Measurements from ENCODE around the gene HS6ST2. TPM values are rescaled to one million over a fixed set of nuclear protein-coding genes. Genes with fewer than 3 reads are reported as not detected.

HS6ST2 gene
- total RNA-seq, 2 donors from 2014 or later = not detected

GRCh38 chrX:132940727-132941327 lies 17.6 kb downstream of the HS6ST2 start:
- no peaks in the 10 kb centered on the region for H3K27me3 ChIP-seq (replicated peaks; ENCODE audit: insufficient read depth)
- H3K36me3 ChIP-seq = no peaks in the 10 kb centered on the region
- TF ChIP-seq, protein P1, sequence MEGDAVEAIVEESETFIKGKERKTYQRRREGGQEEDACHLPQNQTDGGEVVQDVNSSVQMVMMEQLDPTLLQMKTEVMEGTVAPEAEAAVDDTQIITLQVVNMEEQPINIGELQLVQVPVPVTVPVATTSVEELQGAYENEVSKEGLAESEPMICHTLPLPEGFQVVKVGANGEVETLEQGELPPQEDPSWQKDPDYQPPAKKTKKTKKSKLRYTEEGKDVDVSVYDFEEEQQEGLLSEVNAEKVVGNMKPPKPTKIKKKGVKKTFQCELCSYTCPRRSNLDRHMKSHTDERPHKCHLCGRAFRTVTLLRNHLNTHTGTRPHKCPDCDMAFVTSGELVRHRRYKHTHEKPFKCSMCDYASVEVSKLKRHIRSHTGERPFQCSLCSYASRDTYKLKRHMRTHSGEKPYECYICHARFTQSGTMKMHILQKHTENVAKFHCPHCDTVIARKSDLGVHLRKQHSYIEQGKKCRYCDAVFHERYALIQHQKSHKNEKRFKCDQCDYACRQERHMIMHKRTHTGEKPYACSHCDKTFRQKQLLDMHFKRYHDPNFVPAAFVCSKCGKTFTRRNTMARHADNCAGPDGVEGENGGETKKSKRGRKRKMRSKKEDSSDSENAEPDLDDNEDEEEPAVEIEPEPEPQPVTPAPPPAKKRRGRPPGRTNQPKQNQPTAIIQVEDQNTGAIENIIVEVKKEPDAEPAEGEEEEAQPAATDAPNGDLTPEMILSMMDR (IDR thresholded peaks at IDR 0.05) = no peak
- DNase-seq (ENCODE audit: low spot score) (no peak), ATAC-seq (ENCODE audit: insufficient number of reproducible peaks, low FRiP score, low read depth) (no peak)
- no peaks in the 10 kb centered on the region for H3K9me3 ChIP-seq
- no peaks in the 10 kb centered on the region for H3K4me1 ChIP-seq (ENCODE audit: control insufficient read depth in 1 of 2, low read depth in 2 of 2)
- H3K27ac ChIP-seq = no peak overlapping the region
- no peak overlapping the region for H3K4me3 ChIP-seq

- no peaks in the 10 kb centered on the region for H3K27me3 ChIP-seq (replicated peaks; ENCODE audit: insufficient read depth)
- no peak overlapping the region for H3K27ac ChIP-seq
- no peak overlapping the region for H3K4me3 ChIP-seq
- TF ChIP-seq, protein P1 (IDR thresholded peaks at IDR 0.05) = no peak
- ATAC-seq (ENCODE audit: insufficient number of reproducible peaks, low FRiP score, low read depth) = no peak
- no peaks in the 10 kb centered on the region for H3K9me3 ChIP-seq
- no peaks in the 10 kb centered on the region for H3K4me1 ChIP-seq (ENCODE audit: control insufficient read depth in 1 of 2, low read depth in 2 of 2)
- DNase-seq (ENCODE audit: low spot score) = no peak
- H3K36me3 ChIP-seq = no peaks in the 10 kb centered on the region
Observed at GRCh38 chrX:132933170-132933569, 25.3 kb downstream of the HS6ST2 start.

DNA sequence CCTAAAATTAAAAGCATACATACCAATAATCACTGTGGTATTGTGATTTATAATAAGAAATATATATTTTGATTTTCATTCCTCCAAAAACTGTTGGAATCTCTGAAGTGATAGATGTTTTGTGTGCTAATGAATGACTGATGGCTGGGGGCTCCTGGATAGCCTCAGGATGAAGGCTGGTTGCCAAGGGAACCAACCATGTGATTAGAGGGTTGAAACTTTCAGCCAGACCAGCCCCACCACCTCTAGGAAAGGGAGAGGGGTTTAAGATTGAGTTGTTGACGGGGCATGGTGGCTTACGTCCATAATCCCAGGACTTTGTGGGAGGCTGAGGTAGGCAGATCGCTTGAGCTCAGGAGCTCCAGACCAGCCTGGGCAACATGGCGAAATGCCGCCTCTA lies 34.0 kb downstream of the HS6ST2 start:
- H3K27me3 ChIP-seq (replicated peaks; ENCODE audit: insufficient read depth) = no peaks in the 10 kb centered on the region

GRCh38 chrX:132918523-132918922 lies 39.9 kb downstream of the HS6ST2 start:
- Histone ChIP-seq H3K4me3 (no peak overlapping the region), H3K27me3 (replicated peaks; ENCODE audit: insufficient read depth) (no peaks in the 10 kb centered on the region), H3K9me3 (no peaks in the 10 kb centered on the region), H3K4me1 (ENCODE audit: control insufficient read depth in 1 of 2, low read depth in 2 of 2) (no peaks in the 10 kb centered on the region), H3K27ac (no peak overlapping the region), H3K36me3 (no peaks in the 10 kb centered on the region)
- ATAC-seq (ENCODE audit: insufficient number of reproducible peaks, low FRiP score, low read depth) = no peak
- TF ChIP-seq, protein P1 (IDR thresholded peaks at IDR 0.05) = no peak
- no peak for DNase-seq (ENCODE audit: low spot score)

More for the DNA sequence above, 34.0 kb downstream of the HS6ST2 start:
- DNase-seq (ENCODE audit: low spot score) (no peak), ATAC-seq (ENCODE audit: insufficient number of reproducible peaks, low FRiP score, low read depth) (no peak)
- TF ChIP-seq, protein P1 (IDR thresholded peaks at IDR 0.05) = no peak
- H3K4me3 ChIP-seq = no peak overlapping the region
- no peak overlapping the region for H3K27ac ChIP-seq
- H3K9me3 ChIP-seq = no peaks in the 10 kb centered on the region
- no peaks in the 10 kb centered on the region for H3K36me3 ChIP-seq
- no peaks in the 10 kb centered on the region for H3K4me1 ChIP-seq (ENCODE audit: control insufficient read depth in 1 of 2, low read depth in 2 of 2)

DNA sequence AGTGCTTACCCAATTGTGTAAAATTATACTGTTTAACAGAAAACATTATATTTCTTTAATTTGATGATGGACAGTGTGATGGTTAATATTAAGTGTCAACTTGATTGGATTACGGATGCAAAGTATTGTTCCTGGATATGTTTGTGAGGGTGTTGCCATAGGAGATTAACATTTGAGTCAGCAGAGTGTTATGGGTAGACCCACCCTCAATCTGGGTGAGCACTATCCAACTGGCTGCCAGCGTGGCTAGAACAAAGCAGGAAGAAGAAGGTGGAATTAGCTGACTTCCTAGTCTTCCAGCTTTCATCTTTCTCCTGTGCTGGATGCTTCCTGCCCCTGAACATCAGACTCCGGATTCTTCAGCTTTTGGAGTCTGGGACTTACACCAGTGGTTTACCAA lies 42.1 kb downstream of the HS6ST2 start:
- no peaks in the 10 kb centered on the region for H3K4me1 ChIP-seq (ENCODE audit: control insufficient read depth in 1 of 2, low read depth in 2 of 2)
- ATAC-seq (ENCODE audit: insufficient number of reproducible peaks, low FRiP score, low read depth) (no peak), DNase-seq (ENCODE audit: low spot score) (no peak)
- no peaks in the 10 kb centered on the region for H3K36me3 ChIP-seq
- no peaks in the 10 kb centered on the region for H3K27me3 ChIP-seq (replicated peaks; ENCODE audit: insufficient read depth)
- TF ChIP-seq, protein P1 (IDR thresholded peaks at IDR 0.05) = no peak
- no peak overlapping the region for H3K4me3 ChIP-seq
- H3K9me3 ChIP-seq = no peaks in the 10 kb centered on the region
- no peak overlapping the region for H3K27ac ChIP-seq

All from thoracic aorta (tissue), 2 donors.